Measurements from ENCODE around the gene TMEM19.
A peak's percentile ranks its signal among the peaks of the same experiment; 100 is the strongest.

The TMEM19 gene

GRCh38 chr12:71655907-71656306 lies 30.0 kb upstream of the TMEM19 start:
- Histone ChIP-seq H4K20me1 (ENCODE audit: control insufficient read depth, insufficient read depth, low read depth, low read length) (no peaks in the 10 kb centered on the region), H3F3A (ENCODE audit: control insufficient read depth, insufficient read depth) (no peaks in the 10 kb centered on the region), H3K4me3 (ENCODE audit: low read length) (no peak overlapping the region), H3K4me2 (ENCODE audit: low read length) (peak overlapping the region; percentile 24; the same call in 1 of the 2 replicates), H3K9me3 (ENCODE audit: control insufficient read depth, insufficient read depth, low read length) (peaks cover 14% of the 10 kb centered on the region; the same call in 1 of the 2 replicates), H3K9me2 (replicated peaks; ENCODE audit: control insufficient read depth, low read length) (no peaks in the 10 kb centered on the region), H3K36me3 (ENCODE audit: control insufficient read depth, low read length) (peaks cover 94% of the 10 kb centered on the region), H3K79me2 (ENCODE audit: control insufficient read depth, low read length) (peaks cover 91% of the 10 kb centered on the region), H3K4me1 (ENCODE audit: control insufficient read depth, low read length) (peaks cover 10% of the 10 kb centered on the region), H3K27ac (ENCODE audit: low read depth, low read length) (no peak overlapping the region), H3K27me3 (ENCODE audit: control insufficient read depth, low read length) (no peaks in the 10 kb centered on the region)
- TF ChIP-seq CTCF (IDR thresholded peaks at IDR 0.05; ENCODE audit: low read depth, low read length, poor library complexity, severe bottlenecking) (no peak), EZH2phosphoT487 (IDR thresholded peaks at IDR 0.05; ENCODE audit: borderline replicate concordance, low read length) (no peak)

- Histone ChIP-seq H3K9me2 (replicated peaks; ENCODE audit: control insufficient read depth, low read length) (no peaks in the 10 kb centered on the region), H3K79me2 (ENCODE audit: control insufficient read depth, low read length) (peaks cover 89% of the 10 kb centered on the region), H4K20me1 (ENCODE audit: control insufficient read depth, insufficient read depth, low read depth, low read length) (peaks cover 4% of the 10 kb centered on the region), H3K4me3 (ENCODE audit: low read length) (no peak overlapping the region), H3K27ac (ENCODE audit: low read depth, low read length) (no peak overlapping the region), H3F3A (ENCODE audit: control insufficient read depth, insufficient read depth) (no peaks in the 10 kb centered on the region), H3K4me2 (ENCODE audit: low read length) (no peak overlapping the region), H3K9me3 (ENCODE audit: control insufficient read depth, insufficient read depth, low read length) (peaks cover 14% of the 10 kb centered on the region; the same call in 1 of the 2 replicates), H3K27me3 (ENCODE audit: control insufficient read depth, low read length) (no peaks in the 10 kb centered on the region), H3K4me1 (ENCODE audit: control insufficient read depth, low read length) (peaks cover 14% of the 10 kb centered on the region), H3K36me3 (ENCODE audit: control insufficient read depth, low read length) (peaks cover 89% of the 10 kb centered on the region)
- TF ChIP-seq EZH2phosphoT487 (IDR thresholded peaks at IDR 0.05; ENCODE audit: borderline replicate concordance, low read length), result no peak
- no peak for TF ChIP-seq CTCF (IDR thresholded peaks at IDR 0.05; ENCODE audit: low read depth, low read length, poor library complexity, severe bottlenecking)
Observed at GRCh38 chr12:71656740-71657139, 29.1 kb upstream of the TMEM19 start.

- H3K79me2 ChIP-seq (ENCODE audit: control insufficient read depth, low read length), result peaks cover 86% of the 10 kb centered on the region
- no peaks in the 10 kb centered on the region for H3K9me3 ChIP-seq (ENCODE audit: control insufficient read depth, insufficient read depth, low read length)
- H3K27ac ChIP-seq (ENCODE audit: low read depth, low read length), result no peak overlapping the region
- peak overlapping the region; percentile 99 for H3K4me3 ChIP-seq (ENCODE audit: low read length)
- H3F3A ChIP-seq (ENCODE audit: control insufficient read depth, insufficient read depth), result peaks cover 6% of the 10 kb centered on the region; the same call in 1 of the 2 replicates
- no peaks in the 10 kb centered on the region for H3K9me2 ChIP-seq (replicated peaks; ENCODE audit: control insufficient read depth, low read length)
- TF ChIP-seq CTCF (IDR thresholded peaks at IDR 0.05; ENCODE audit: low read depth, low read length, poor library complexity, severe bottlenecking) (no peak), EZH2phosphoT487 (IDR thresholded peaks at IDR 0.05; ENCODE audit: borderline replicate concordance, low read length) (no peak)
- no peaks in the 10 kb centered on the region for H3K27me3 ChIP-seq (ENCODE audit: control insufficient read depth, low read length)
- peaks cover 25% of the 10 kb centered on the region for H3K4me1 ChIP-seq (ENCODE audit: control insufficient read depth, low read length)
- peak overlapping the region; percentile 93 for H3K4me2 ChIP-seq (ENCODE audit: low read length)
- peaks cover 75% of the 10 kb centered on the region for H3K36me3 ChIP-seq (ENCODE audit: control insufficient read depth, low read length)
- H4K20me1 ChIP-seq (ENCODE audit: control insufficient read depth, insufficient read depth, low read depth, low read length), result peaks cover 14% of the 10 kb centered on the region
Observed at GRCh38 chr12:71661977-71662530, 23.8 kb upstream of the TMEM19 start.
